ENCODE results near the gene KCNK7. TPM values are rescaled to one million over a fixed set of nuclear protein-coding genes. Genes with fewer than 3 reads are reported as not detected.
A peak's percentile ranks its signal among the peaks of the same experiment; 100 is the strongest.

The KCNK7 gene
- total RNA-seq, 1 donor from 2014 or later = 1.1 TPM

GRCh38 chr11:65615950-65616574, 20.5 kb upstream of the KCNK7 start:
- Mint-ChIP-seq H3K27me3 (no peaks in the 10 kb centered on the region), H3K36me3 (ENCODE audit: low read depth) (peaks cover 57% of the 10 kb centered on the region), H3K9me3 (no peaks in the 10 kb centered on the region), H3K4me3 (peak overlapping the region; percentile 97), H3K4me1 (peaks cover 52% of the 10 kb centered on the region), H3K27ac (peak overlapping the region; percentile 96)
- TF ChIP-seq CTCF (IDR thresholded peaks at IDR 0.05) = no peak
- no peak for ATAC-seq (ENCODE audit: low read depth)
- no peak for DNase-seq
- ChIA-PET POLR2A (interaction anchor here (1.0 to 8.5 kb wide), 23 partner anchors 9 to 481 kb away, joined by 3 to 108 read pairs (median 7); partner anchors contain the start of genes CCDC85B, CFL1, DPF2 and EHBP1L1), CTCF (interaction anchor here (0.9 to 1.4 kb wide), 4 partner anchors 10 to 244 kb away, joined by 3 to 5 read pairs (median 4); partner anchors contain the start of gene MUS81)
- intact Hi-C loops (cut with micrococcal nuclease) = loop anchor here (1.0 to 5.0 kb wide), 12 partner anchors 24 to 731 kb away; partner anchors contain the start of genes B4GAT1, BANF1, BRMS1 and C11orf68

DNA sequence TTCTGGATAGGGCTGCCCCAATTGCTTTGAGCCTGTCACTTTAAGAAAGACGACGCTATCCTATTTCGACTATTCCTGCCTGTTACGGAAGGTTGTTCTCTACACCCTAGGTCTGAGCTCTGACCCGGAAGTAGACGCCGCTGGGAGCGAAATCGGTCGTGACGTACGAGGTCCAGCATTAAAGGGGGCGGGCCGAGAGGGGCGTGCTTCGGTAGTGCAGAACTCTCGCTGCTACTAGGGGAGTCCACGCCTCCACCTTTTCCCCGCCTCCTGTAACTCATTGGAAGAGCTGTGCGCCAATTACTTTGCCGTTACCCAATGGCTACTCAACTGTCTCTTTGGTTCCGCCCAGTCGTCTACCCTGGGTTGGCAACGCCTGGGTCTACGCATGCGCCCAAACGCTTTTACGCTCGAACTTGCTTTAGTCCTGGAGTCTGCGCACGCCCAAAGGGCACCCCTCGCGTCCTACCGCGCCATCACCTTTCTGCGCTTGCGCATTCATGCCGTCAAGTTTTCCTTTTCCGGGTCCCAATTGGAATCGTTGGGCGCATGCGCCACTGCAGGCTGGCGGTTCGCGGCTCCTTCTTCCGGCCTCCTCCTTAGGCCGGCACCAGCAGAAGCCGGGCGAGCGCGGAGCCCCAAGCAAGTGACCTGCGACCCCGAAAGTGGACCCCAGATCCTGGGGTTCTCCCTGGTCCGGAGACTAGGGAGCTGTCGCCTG, 19.8 kb upstream of the KCNK7 start, which contains the start of gene PCNX3:
Gene PCNX3 (plus strand): TSS at position 548 of the 721 bp plus-strand sequence. CDS start 536 bp downstream, outside the sequence.
- Mint-ChIP-seq H3K9me3 (no peaks in the 10 kb centered on the region), H3K36me3 (ENCODE audit: low read depth) (peaks cover 59% of the 10 kb centered on the region), H3K4me1 (peaks cover 58% of the 10 kb centered on the region), H3K27me3 (no peaks in the 10 kb centered on the region), H3K4me3 (peak within 1 kb of the TSS; percentile 97), H3K27ac (peak within 1 kb of the TSS; percentile 96)
- ChIA-PET POLR2A (interaction anchor here (0.7 to 8.5 kb wide), 38 partner anchors 8 to 1228 kb away, joined by 3 to 108 read pairs (median 5); partner anchors contain the start of genes ARL2, BANF1, CCDC85B and CFL1), CTCF (interaction anchor here (0.9 to 2.9 kb wide), 9 partner anchors 21 to 245 kb away, joined by 3 to 14 read pairs (median 5); partner anchors contain the start of genes FAM89B, MUS81, RELA and SCYL1)
- peak; percentile 90 for ATAC-seq (ENCODE audit: low read depth)
- no peak for TF ChIP-seq CTCF (IDR thresholded peaks at IDR 0.05)
- intact Hi-C loops (cut with micrococcal nuclease) = loop anchor here (1.0 to 5.0 kb wide), 12 partner anchors 25 to 732 kb away; partner anchors contain the start of genes B4GAT1, BANF1, BRMS1 and C11orf68
- peak; percentile 96 for DNase-seq

DNA sequence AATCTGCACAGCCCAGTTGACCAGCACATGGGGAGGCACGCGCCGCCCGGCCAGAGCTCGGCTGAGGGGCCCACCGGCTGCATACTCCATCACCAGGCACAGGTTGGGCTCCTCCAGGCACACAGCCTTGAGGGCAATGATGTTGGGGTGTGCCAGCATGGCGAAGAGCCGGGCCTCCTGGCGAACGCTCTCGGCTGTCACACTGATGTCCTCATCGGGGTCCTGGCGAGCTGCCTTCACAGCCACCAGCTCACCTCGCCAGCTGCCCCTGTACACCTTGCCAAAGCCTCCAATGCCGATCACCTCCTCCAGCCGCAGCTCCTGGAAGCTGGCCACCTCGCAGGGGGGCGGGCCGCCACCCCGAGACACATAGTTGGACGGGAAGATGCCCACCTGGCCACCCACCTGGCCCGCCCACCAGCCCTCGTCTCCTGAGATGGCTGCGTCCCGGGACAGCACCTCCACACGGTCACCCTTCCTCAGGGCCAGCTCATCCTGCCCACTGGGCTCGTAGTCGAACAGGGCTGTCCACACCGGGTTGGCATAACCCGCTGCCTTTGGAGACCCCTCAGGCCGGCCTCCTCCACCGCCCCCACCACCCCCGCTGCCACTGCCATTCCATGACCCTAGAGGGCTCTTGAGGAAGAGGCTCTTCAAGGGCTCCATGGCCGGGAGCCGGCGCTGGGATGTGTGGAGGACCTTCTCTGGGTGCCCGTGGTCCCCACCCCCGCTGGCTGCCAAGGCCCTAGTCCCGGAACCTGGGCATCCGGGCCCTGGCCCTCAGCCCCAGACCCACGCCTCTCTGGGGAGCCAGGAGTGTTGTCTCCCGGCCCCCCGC, 17.7 kb upstream of the KCNK7 start:
- H3K36me3 Mint-ChIP-seq (ENCODE audit: low read depth) = peaks cover 61% of the 10 kb centered on the region
- TF ChIP-seq CTCF (IDR thresholded peaks at IDR 0.05) = no peak
- ATAC-seq (ENCODE audit: low read depth) (no peak), DNase-seq (no peak)
- H3K4me3 Mint-ChIP-seq = peak overlapping the region; percentile 97
- intact Hi-C loops (cut with micrococcal nuclease) = no loop called here
- CTCF ChIA-PET = interaction anchor here (0.9 to 2.9 kb wide), 3 partner anchors 13 to 73 kb away, joined by 4 to 14 read pairs (median 6); no protein-coding TSS in a partner anchor
- POLR2A ChIA-PET = interaction anchor here (0.5 to 8.5 kb wide), 19 partner anchors 10 to 276 kb away, joined by 3 to 108 read pairs (median 6); partner anchors contain the start of genes CCDC85B, CFL1, EHBP1L1 and FAM89B
- peaks cover 66% of the 10 kb centered on the region for H3K4me1 Mint-ChIP-seq
- peak overlapping the region; percentile 83 for H3K27ac Mint-ChIP-seq
- no peaks in the 10 kb centered on the region for H3K9me3 Mint-ChIP-seq
- no peaks in the 10 kb centered on the region for H3K27me3 Mint-ChIP-seq

- H3K4me1 Mint-ChIP-seq = peaks cover 66% of the 10 kb centered on the region
- no peaks in the 10 kb centered on the region for H3K27me3 Mint-ChIP-seq
- intact Hi-C loops (cut with micrococcal nuclease) = no loop called here
- no peak for ATAC-seq (ENCODE audit: low read depth)
- peaks cover 63% of the 10 kb centered on the region for H3K36me3 Mint-ChIP-seq (ENCODE audit: low read depth)
- POLR2A ChIA-PET = interaction anchor here (0.6 to 8.5 kb wide), 15 partner anchors 9 to 854 kb away, joined by 3 to 108 read pairs (median 7); partner anchors contain the start of genes CFL1, EHBP1L1, FAM89B and KCNK7
- no peak for TF ChIP-seq CTCF (IDR thresholded peaks at IDR 0.05)
- peak overlapping the region; percentile 97 for H3K4me3 Mint-ChIP-seq
- H3K9me3 Mint-ChIP-seq = no peaks in the 10 kb centered on the region
- peak overlapping the region; percentile 83 for H3K27ac Mint-ChIP-seq
- CTCF ChIA-PET = interaction anchor here (0.9 to 2.9 kb wide), 3 partner anchors 13 to 72 kb away, joined by 4 to 14 read pairs (median 6); no protein-coding TSS in a partner anchor
- DNase-seq = no peak
Measured at GRCh38 chr11:65612691-65613090, 17.1 kb upstream of the KCNK7 start.

Measured in activated B cell treated with CpG ODN at 0.5 μM for 24 hours (primary cell).